Measurements from ENCODE around the gene IGLL5. TPM values are rescaled to one million over a fixed set of nuclear protein-coding genes. Genes with fewer than 3 reads are reported as not detected.

The IGLL5 gene
- total and polyA plus RNA-seq, 2 donors (not counting 3 experiments of a cell fraction or from before 2014, with no cell fraction given): not detected

DNA sequence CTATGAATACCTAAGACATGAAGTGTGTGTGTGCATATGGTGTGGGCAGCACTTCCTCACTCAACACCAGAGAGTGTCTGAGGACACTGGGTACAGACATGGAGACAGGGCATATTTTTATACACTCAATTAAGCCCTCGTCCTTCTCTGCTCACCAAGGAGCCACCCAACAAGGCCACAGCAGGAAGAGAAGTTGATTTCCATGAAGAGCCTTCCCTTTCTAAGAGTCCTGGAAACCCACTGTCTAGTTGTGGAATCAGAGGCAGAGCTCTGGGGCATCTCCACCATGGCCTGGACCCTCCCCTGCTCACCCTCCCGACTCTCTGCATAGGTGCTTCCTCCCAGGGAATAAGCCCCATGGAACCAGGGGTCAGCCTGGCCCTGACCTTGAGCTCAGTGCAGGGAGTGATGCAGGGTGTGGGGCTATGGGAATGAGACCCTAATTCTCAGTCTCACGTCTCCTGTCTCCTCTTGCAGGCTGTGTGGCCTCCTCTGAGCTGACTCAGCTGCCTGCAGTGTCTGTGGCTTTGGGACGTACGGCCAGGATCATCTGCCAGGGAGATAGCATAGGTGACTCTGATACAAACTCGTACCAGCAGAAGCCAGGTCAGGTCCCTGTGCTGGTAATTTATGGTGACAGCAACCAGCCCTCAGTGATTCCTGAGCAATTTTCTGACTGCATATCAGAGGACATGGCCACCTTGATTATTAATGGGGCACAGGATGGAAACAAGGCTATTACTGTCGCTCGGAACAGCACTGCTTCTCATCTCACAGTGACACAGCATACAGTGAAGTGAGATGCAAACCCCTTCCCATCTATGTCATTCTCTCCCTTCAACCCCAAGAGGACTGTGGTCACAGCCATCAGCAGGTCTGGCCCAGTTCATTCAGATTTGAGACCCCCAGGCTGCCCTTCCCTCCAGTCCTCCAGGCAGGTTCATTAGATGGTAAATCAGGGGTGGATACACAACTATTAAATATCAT lies 14.6 kb upstream of the IGLL5 start:
- no peaks in the 10 kb centered on the region for H4K20me1 ChIP-seq (replicated peaks; ENCODE audit: control insufficient read depth, extremely low read depth, insufficient read depth, low read length)
- H3K9me1 ChIP-seq (replicated peaks; ENCODE audit: control insufficient read depth, extremely low read depth, insufficient read depth, low read length): no peaks in the 10 kb centered on the region
- FAIRE-seq: no peak
- DNase-seq (ENCODE audit: low read depth, low spot score): no peak
- no peak for TF ChIP-seq GATA2 (IDR thresholded peaks at IDR 0.05; ENCODE audit: insufficient read depth, insufficient read length, low read depth, low read length)
- no peak for TF ChIP-seq FOS (IDR thresholded peaks at IDR 0.05; ENCODE audit: borderline replicate concordance, insufficient read depth, low read length)
- TF ChIP-seq, protein P1, sequence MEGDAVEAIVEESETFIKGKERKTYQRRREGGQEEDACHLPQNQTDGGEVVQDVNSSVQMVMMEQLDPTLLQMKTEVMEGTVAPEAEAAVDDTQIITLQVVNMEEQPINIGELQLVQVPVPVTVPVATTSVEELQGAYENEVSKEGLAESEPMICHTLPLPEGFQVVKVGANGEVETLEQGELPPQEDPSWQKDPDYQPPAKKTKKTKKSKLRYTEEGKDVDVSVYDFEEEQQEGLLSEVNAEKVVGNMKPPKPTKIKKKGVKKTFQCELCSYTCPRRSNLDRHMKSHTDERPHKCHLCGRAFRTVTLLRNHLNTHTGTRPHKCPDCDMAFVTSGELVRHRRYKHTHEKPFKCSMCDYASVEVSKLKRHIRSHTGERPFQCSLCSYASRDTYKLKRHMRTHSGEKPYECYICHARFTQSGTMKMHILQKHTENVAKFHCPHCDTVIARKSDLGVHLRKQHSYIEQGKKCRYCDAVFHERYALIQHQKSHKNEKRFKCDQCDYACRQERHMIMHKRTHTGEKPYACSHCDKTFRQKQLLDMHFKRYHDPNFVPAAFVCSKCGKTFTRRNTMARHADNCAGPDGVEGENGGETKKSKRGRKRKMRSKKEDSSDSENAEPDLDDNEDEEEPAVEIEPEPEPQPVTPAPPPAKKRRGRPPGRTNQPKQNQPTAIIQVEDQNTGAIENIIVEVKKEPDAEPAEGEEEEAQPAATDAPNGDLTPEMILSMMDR (IDR thresholded peaks at IDR 0.05; ENCODE audit: extremely low read depth in 1 of 2, insufficient read depth in 1 of 2, low read depth in 1 of 2, low read length in 2 of 2): no peak
- TF ChIP-seq POLR2AphosphoS5 (IDR thresholded peaks at IDR 0.05; ENCODE audit: insufficient read depth, low read depth, low read length): no peak
- TF ChIP-seq, protein P2, sequence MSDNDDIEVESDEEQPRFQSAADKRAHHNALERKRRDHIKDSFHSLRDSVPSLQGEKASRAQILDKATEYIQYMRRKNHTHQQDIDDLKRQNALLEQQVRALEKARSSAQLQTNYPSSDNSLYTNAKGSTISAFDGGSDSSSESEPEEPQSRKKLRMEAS (IDR thresholded peaks at IDR 0.05; ENCODE audit: insufficient read depth, insufficient read length): no peak
- no peak for TF ChIP-seq MYC (IDR thresholded peaks at IDR 0.05; ENCODE audit: low read depth, low read length)
- no peak for TF ChIP-seq POLR2A (IDR thresholded peaks at IDR 0.05; ENCODE audit: low read depth, low read length)
- TF ChIP-seq JUN (IDR thresholded peaks at IDR 0.05; ENCODE audit: borderline replicate concordance, insufficient read depth, insufficient read length, low read depth): no peak
- TF ChIP-seq EZH2 (IDR thresholded peaks at IDR 0.05; ENCODE audit: borderline replicate concordance, low read depth, low read length, severe bottlenecking): no peak
- CTCF ChIA-PET: interaction anchor here (1.0 to 3.5 kb wide), 3 partner anchors 11 to 85 kb away, joined by 3 to 16 read pairs (median 4); no protein-coding TSS in a partner anchor
- no peaks in the 10 kb centered on the region for H3K4me1 ChIP-seq (ENCODE audit: control insufficient read depth, extremely low read depth, insufficient read depth, low read length)
- H3K36me3 ChIP-seq (ENCODE audit: control insufficient read depth in 2 of 2, extremely low read depth in 1 of 2, insufficient read depth in 2 of 2, low read length in 2 of 2): no peaks in the 10 kb centered on the region
- no TSS peak for BruUV-seq (replicated peaks)
- H3K79me2 ChIP-seq (ENCODE audit: control insufficient read depth, insufficient read depth, low read length): no peaks in the 10 kb centered on the region
- no peak overlapping the region for H3K4me2 ChIP-seq (ENCODE audit: insufficient read depth, low read length)
- dilution Hi-C loops (cut with MboI; ENCODE audit: extremely low pct_ligation_motif_present, low sequenced_read_pairs): no loop called here
- intact Hi-C loops (cut with micrococcal nuclease): no loop called here
- no peaks in the 10 kb centered on the region for H3K9me3 ChIP-seq (replicated peaks; ENCODE audit: control insufficient read depth, insufficient read depth, low read length)
- H3K27me3 ChIP-seq (ENCODE audit: control insufficient read depth in 2 of 2, insufficient read depth in 2 of 2, low read length in 2 of 2): peaks cover 0 to 2% of the 10 kb centered on the region in 2 experiments
- no peak overlapping the region for H3K4me3 ChIP-seq (replicated peaks in 1 of 3; ENCODE audit: insufficient read depth in 1 of 3, low read depth in 1 of 3, low read length in 3 of 3)
- no peak overlapping the region for H3K9ac ChIP-seq (replicated peaks; ENCODE audit: extremely low read depth, insufficient read depth, low read length)
- no peak overlapping the region for H3K27ac ChIP-seq (ENCODE audit: insufficient read depth, low read depth, low read length)
- H2AFZ ChIP-seq (ENCODE audit: low read depth, low read length): no peak overlapping the region
- POLR2A ChIA-PET: no interaction called here

Measured in endothelial cell of umbilical vein (primary cell).